HepG2 (cell line): ENCODE results near the gene KHNYN. TPM values are rescaled to one million over a fixed set of nuclear protein-coding genes. Genes with fewer than 3 reads are reported as not detected.

Experiments used
- ATAC-seq: fragments of 200-7000 bp; cut with Tn5 transposase; 3 replicates; pipeline ENCODE4 v1.9.1; 2020; ENCODE audit warnings: mild to moderate bottlenecking, moderate library complexity
- BruUV-seq: library from RNA; stranded (reverse); fragments of 400-500 nt; replicated peaks from 2 replicates; lab custom pipeline; 2021; lab: Mats Ljungman, UMichigan
- CTCF ChIA-PET: fragments of 300-600 bp; formaldehyde crosslinking; extraction: SDS; loops from one replicate; lab custom pipeline; 2021; ENCODE audit warnings: low total read pairs, inconsistent platforms, low intra/inter-chr PET ratio; lab: Yijun Ruan, JAX
- POLR2A ChIA-PET: fragments of 350-600 bp; sonication (Branson Sonifier 250); formaldehyde crosslinking; loops from one replicate; lab custom pipeline; 2020; ENCODE audit warnings: antibody characterized with exemption, inconsistent platforms; lab: Yijun Ruan, JAX
- DNase-seq: peaks from one replicate; pipeline ENCODE4 v3.0.0-alpha.2; 2015; ENCODE audit warnings: low spot score
- FAIRE-seq: peaks from 3 replicates; lab custom pipeline; 2011; peaks lifted over from hg19 to GRCh38; lab: Jason Lieb, UNC
- H2AFZ ChIP-seq: one replicate; pipeline ENCODE4 v1.6.1; 2011; ENCODE audit warnings: low read length, inconsistent platforms
- H3K27ac ChIP-seq: fragments of 300-600 bp; 3 replicates; pipeline ENCODE4 v1.8.0; 2011; ENCODE audit warnings: mixed run types, mild to moderate bottlenecking, mixed read lengths, low read length, inconsistent platforms; ENCODE audit not compliant: insufficient read depth; ENCODE audit errors: extremely low read length
- H3K27me3 ChIP-seq, 2 experiments: fragments of 200-600 bp in 1 of 2; 2 replicates in 1 of 2; 3 replicates in 1 of 2; pipeline versions ENCODE4 v1.6.0 to v1.8.0; 2011; ENCODE audit warnings: low read length in 2 of 2, mild to moderate bottlenecking in 2 of 2, moderate library complexity in 2 of 2, inconsistent platforms in 1 of 2; ENCODE audit not compliant: insufficient read depth in 2 of 2, control insufficient read depth in 1 of 2
- H3K36me3 ChIP-seq, 2 experiments: fragments of 200-600 bp in 1 of 2; replicated peaks in 1 of 2; 2 replicates in 1 of 2; 3 replicates in 1 of 2; pipeline versions ENCODE4 v1.5.1 to v1.8.0; 2011; ENCODE audit warnings: low read length in 2 of 2, inconsistent platforms in 1 of 2; ENCODE audit not compliant: insufficient read depth in 2 of 2, control insufficient read depth in 1 of 2
- H3K4me1 ChIP-seq: 2 replicates; pipeline ENCODE4 v1.5.1; 2012; ENCODE audit warnings: low read length, inconsistent platforms; ENCODE audit not compliant: insufficient read depth
- H3K4me2 ChIP-seq: 2 replicates; pipeline ENCODE4 v1.6.0; 2011; ENCODE audit warnings: low read depth, low read length, inconsistent platforms
- H3K4me3 ChIP-seq, 3 experiments: fragments of 200-600 bp in 1 of 3; sonication (generic), shearing (Covaris generic) in 1 of 3; replicated peaks in 1 of 3; 2 replicates each; pipeline ENCODE4 v1.5.1; 2011 to 2016; ENCODE audit warnings: low read length in 3 of 3, inconsistent platforms in 2 of 3, low read depth in 2 of 3, mild to moderate bottlenecking in 2 of 3, control low read depth in 1 of 3, mixed read lengths in 1 of 3; ENCODE audit not compliant: insufficient read depth in 1 of 3
- H3K79me2 ChIP-seq: one replicate; pipeline ENCODE4 v1.6.1; 2011; ENCODE audit warnings: low read length, inconsistent platforms; ENCODE audit not compliant: insufficient read depth
- H3K9ac ChIP-seq: 2 replicates; pipeline ENCODE4 v1.6.0; 2011; ENCODE audit warnings: mild to moderate bottlenecking, low read depth, low read length, inconsistent platforms; ENCODE audit not compliant: insufficient read depth
- H3K9me3 ChIP-seq: 2 replicates; pipeline ENCODE4 v1.5.1; 2012; ENCODE audit warnings: mild to moderate bottlenecking, low read length
- H4K20me1 ChIP-seq: 2 replicates; pipeline ENCODE4 v1.6.0; 2011; ENCODE audit warnings: inconsistent platforms, mild to moderate bottlenecking, low read length, moderate library complexity; ENCODE audit not compliant: insufficient read depth
- GABPA ChIP-seq, 2 experiments: IDR thresholded peaks; 2 replicates each; pipeline ENCODE4 v1.6.1; 2011 to 2016; ENCODE audit warnings: low read depth in 2 of 2, low read length in 1 of 2, missing biosample characterization in 1 of 2, missing genetic modification characterization in 1 of 2
- HMGA1 ChIP-seq: sonication (generic); formaldehyde crosslinking; conservative IDR thresholded peaks from 2 replicates; pipeline ENCODE4 v1.4.0; 2020; ENCODE audit warnings: missing genetic modification reagents
- HNF4G ChIP-seq, 2 experiments: sonication (generic) in 1 of 2; formaldehyde crosslinking in 1 of 2; IDR thresholded peaks; 2 replicates each; pipeline versions ENCODE4 v1.4.0 to v1.6.1; 2011 to 2020; ENCODE audit warnings: borderline replicate concordance in 2 of 2, low read depth in 2 of 2, mild to moderate bottlenecking in 2 of 2, low read length in 1 of 2, missing genetic modification reagents in 1 of 2, moderate library complexity in 1 of 2
- RFX3 ChIP-seq: IDR thresholded peaks from 2 replicates; pipeline ENCODE4 v1.6.1; 2016; ENCODE audit warnings: missing biosample characterization, missing genetic modification reagents
- SALL1 ChIP-seq: sonication (generic); formaldehyde crosslinking; IDR thresholded peaks from 2 replicates; pipeline ENCODE4 v1.8.0; 2022; ENCODE audit warnings: mild to moderate bottlenecking, missing genetic modification reagents
- SMARCE1 ChIP-seq: fragments of 450-650 bp; IDR thresholded peaks from 2 replicates; pipeline ENCODE4 v1.6.1; 2017; ENCODE audit warnings: borderline replicate concordance
- SMYD3 ChIP-seq: sonication (generic); formaldehyde crosslinking; IDR thresholded peaks from 2 replicates; pipeline ENCODE4 v1.8.1; 2023; ENCODE audit warnings: mild to moderate bottlenecking, missing genetic modification reagents
- ZFP90 ChIP-seq: sonication (generic); formaldehyde crosslinking; IDR thresholded peaks from 2 replicates; pipeline ENCODE4 v1.8.0; 2022; ENCODE audit warnings: missing genetic modification reagents, mild to moderate bottlenecking, inconsistent platforms, borderline replicate concordance
- ZNF10 ChIP-seq: sonication (generic); formaldehyde crosslinking; IDR thresholded peaks from 2 replicates; pipeline ENCODE4 v1.4.0; 2020; ENCODE audit warnings: mild to moderate bottlenecking, low read depth, missing genetic modification reagents, borderline replicate concordance
- ZNF24 ChIP-seq: fragments of 450-650 bp; IDR thresholded peaks from 2 replicates; pipeline ENCODE4 v1.6.1; 2017; ENCODE audit warnings: antibody characterized with exemption, mild to moderate bottlenecking
- ZNF446 ChIP-seq: sonication (generic); formaldehyde crosslinking; IDR thresholded peaks from 2 replicates; pipeline ENCODE4 v1.5.0; 2020; ENCODE audit warnings: mild to moderate bottlenecking, missing genetic modification reagents
- ZNF496 ChIP-seq: sonication (generic); formaldehyde crosslinking; IDR thresholded peaks from 2 replicates; pipeline ENCODE4 v1.8.1; 2023; ENCODE audit warnings: mild to moderate bottlenecking, moderate library complexity, missing genetic modification reagents; ENCODE audit not compliant: insufficient replicate concordance
- ZNF703 ChIP-seq: sonication (generic); formaldehyde crosslinking; IDR thresholded peaks from 2 replicates; pipeline ENCODE4 v1.5.1; 2020; ENCODE audit warnings: missing genetic modification reagents, mild to moderate bottlenecking, moderate library complexity, borderline replicate concordance
- WGBS: methylation state at CpG from one replicate; pipeline ENCODE4 v1.1.6; 2017; ENCODE audit warnings: low lambda C conversion rate; 5-methylcytosine and 5-hydroxymethylcytosine counted together
- in situ Hi-C: cut with HindIII; loops from 2 replicates; pipeline ENCODE4 v1.10.0; 2017; ENCODE audit warnings: low pct_unique_long_range_greater_than_20kb; ENCODE audit not compliant: extremely low pct_ligation_motif_present
- intact Hi-C: fragments of 100-400 bp; cut with micrococcal nuclease; formaldehyde crosslinking; loops from one replicate; pipeline ENCODE4 v1.10.0; 2022; ENCODE audit not compliant: unreplicated experiment
- polyA plus RNA-seq, 8 experiments: library from polyadenylated mRNA; depleted of rRNA in 3 of 8; stranded (reverse) in 7 of 8; unstranded in 1 of 8; fragments of >200 nt; fragmentation: Illumina TruSeq in 4 of 8; extraction: Trizol in 4 of 8; gene quantifications; 2 replicates each; pipeline versions ENCODE4 v1.2.1 to v1.2.3, GENCODE V29; 2011 to 2016; ENCODE audit warnings: low read depth in 4 of 8, missing spikeins in 1 of 8, mixed read lengths in 1 of 8; ENCODE audit not compliant: insufficient read depth in 1 of 8
- total RNA-seq, 5 experiments: library from RNA; depleted of rRNA; stranded (reverse); fragments of >200 nt; fragmentation: Illumina TruSeq; extraction: Trizol; gene quantifications; 2 replicates each; pipeline ENCODE4 v1.2.3, GENCODE V29; 2016; ENCODE audit warnings: low read depth in 1 of 5
- TF ChIP-seq, protein P1 (sequence below): sonication (generic); formaldehyde crosslinking; IDR thresholded peaks from 2 replicates; pipeline ENCODE4 v1.5.0; 2020; ENCODE audit warnings: mild to moderate bottlenecking, missing genetic modification reagents, borderline replicate concordance
- TF ChIP-seq, protein P2 (sequence below): IDR thresholded peaks from 2 replicates; pipeline ENCODE4 v1.6.1; 2016; ENCODE audit warnings: low read depth

The KHNYN gene
- total and polyA plus RNA-seq, 2 of the 13 experiments (the other 11 are each of a cell fraction or from before 2014, with no cell fraction given), result 52.8 to 75.7 TPM

DNA sequence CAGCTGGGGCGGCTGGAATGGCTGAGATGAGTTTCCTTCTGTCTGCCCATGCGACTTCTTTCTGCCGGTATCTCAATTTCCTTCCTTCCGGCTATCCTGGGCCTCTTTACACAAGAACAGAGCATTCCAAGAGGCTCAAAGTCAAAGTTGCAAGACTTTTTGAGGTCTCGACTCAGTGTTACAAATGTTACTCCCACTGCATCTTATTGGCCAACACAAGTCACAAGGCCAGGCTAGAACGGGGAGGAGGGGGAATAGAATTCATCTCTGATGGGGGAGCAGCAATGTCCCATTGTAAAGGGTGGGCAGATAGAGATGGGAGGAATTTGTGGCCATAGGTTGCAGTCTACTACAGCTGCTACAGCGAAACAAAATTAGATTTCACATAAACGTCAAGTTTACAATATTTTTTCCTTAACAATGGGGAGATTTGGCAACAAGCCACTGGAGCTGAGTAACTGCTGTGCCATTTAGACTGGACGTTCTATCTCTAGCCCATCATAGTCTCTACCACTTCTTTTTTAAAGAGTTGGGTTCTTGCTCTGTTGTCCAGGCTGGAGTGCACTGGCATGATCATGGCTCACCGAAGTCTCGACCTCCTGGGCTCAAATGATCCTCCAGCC lies 40.4 kb upstream of the KHNYN start (continued):
- TF ChIP-seq, protein P1, sequence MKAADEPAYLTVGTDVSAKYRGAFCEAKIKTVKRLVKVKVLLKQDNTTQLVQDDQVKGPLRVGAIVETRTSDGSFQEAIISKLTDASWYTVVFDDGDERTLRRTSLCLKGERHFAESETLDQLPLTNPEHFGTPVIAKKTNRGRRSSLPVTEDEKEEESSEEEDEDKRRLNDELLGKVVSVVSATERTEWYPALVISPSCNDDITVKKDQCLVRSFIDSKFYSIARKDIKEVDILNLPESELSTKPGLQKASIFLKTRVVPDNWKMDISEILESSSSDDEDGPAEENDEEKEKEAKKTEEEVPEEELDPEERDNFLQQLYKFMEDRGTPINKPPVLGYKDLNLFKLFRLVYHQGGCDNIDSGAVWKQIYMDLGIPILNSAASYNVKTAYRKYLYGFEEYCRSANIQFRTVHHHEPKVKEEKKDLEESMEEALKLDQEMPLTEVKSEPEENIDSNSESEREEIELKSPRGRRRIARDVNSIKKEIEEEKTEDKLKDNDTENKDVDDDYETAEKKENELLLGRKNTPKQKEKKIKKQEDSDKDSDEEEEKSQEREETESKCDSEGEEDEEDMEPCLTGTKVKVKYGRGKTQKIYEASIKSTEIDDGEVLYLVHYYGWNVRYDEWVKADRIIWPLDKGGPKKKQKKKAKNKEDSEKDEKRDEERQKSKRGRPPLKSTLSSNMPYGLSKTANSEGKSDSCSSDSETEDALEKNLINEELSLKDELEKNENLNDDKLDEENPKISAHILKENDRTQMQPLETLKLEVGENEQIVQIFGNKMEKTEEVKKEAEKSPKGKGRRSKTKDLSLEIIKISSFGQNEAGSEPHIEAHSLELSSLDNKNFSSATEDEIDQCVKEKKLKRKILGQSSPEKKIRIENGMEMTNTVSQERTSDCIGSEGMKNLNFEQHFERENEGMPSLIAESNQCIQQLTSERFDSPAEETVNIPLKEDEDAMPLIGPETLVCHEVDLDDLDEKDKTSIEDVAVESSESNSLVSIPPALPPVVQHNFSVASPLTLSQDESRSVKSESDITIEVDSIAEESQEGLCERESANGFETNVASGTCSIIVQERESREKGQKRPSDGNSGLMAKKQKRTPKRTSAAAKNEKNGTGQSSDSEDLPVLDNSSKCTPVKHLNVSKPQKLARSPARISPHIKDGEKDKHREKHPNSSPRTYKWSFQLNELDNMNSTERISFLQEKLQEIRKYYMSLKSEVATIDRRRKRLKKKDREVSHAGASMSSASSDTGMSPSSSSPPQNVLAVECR (CRISPR knock-in tag), result no peak

GRCh38 chr14:24390701-24391468 lies 38.9 kb upstream of the KHNYN start:
- Histone ChIP-seq H3K9me3 (no peaks in the 10 kb centered on the region), H4K20me1 (no peaks in the 10 kb centered on the region), H3K4me2 (peak overlapping the region; percentile 26; the same call in 1 of the 2 replicates), H3K36me3 (no peaks in the 10 kb centered on the region), H3K4me3 (0 out of 6 replicates have a peak overlapping the region, but pooled peaks of 1 of the 3 experiments have one; percentile 0), H3K9ac (no peak overlapping the region), H2AFZ (no peak overlapping the region), H3K27ac (no peak overlapping the region), H3K79me2 (no peaks in the 10 kb centered on the region), H3K4me1 (peaks cover 44% of the 10 kb centered on the region), H3K27me3 (peaks cover 4 to 26% of the 10 kb centered on the region in 2 experiments; a peak in 3 of 5 replicates)
- CTCF ChIA-PET, result no interaction called here
- intact Hi-C loops, result no loop called here
- no peak; the same call in 2 of the 3 replicates for ATAC-seq
- no peak for FAIRE-seq
- in situ Hi-C loops, result no loop called here
- POLR2A ChIA-PET, result no interaction called here
- BruUV-seq, result no TSS peak
- no peak for DNase-seq
- WGBS, result 11% methylated on average over 6 of the region's 6 CpGs
- TF ChIP-seq HMGA1 (CRISPR knock-in tag), result no peak
- no peak for TF ChIP-seq ZNF24
- TF ChIP-seq ZFP90, result no peak
- TF ChIP-seq ZNF446 (CRISPR knock-in tag), result no peak
- TF ChIP-seq, protein P2, sequence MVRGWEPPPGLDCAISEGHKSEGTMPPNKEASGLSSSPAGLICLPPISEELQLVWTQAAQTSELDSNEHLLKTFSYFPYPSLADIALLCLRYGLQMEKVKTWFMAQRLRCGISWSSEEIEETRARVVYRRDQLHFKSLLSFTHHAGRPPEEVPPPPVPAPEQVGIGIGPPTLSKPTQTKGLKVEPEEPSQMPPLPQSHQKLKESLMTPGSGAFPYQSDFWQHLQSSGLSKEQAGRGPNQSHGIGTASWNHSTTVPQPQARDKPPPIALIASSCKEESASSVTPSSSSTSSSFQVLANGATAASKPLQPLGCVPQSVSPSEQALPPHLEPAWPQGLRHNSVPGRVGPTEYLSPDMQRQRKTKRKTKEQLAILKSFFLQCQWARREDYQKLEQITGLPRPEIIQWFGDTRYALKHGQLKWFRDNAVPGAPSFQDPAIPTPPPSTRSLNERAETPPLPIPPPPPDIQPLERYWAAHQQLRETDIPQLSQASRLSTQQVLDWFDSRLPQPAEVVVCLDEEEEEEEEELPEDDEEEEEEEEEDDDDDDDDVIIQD (CRISPR knock-in tag), result no peak
- no peak for TF ChIP-seq SMARCE1
- TF ChIP-seq ZNF703 (CRISPR knock-in tag), result 0 out of 2 replicates have a peak, but pooled peaks have one; percentile 25
- no peak for TF ChIP-seq ZNF10 (CRISPR knock-in tag)
- no peak for TF ChIP-seq SMYD3
- no peak for TF ChIP-seq GABPA (IDR thresholded peaks at IDR 0.05; ENCODE audit: low read depth, low read length)
- no peak for TF ChIP-seq GABPA (CRISPR knock-in tag; IDR thresholded peaks at IDR 0.05; ENCODE audit: low read depth)
- no peak for TF ChIP-seq ZNF496
- no peak for TF ChIP-seq RFX3
- TF ChIP-seq SALL1 (CRISPR knock-in tag), result peak; percentile 49; the same call in 1 of the 2 replicates
- TF ChIP-seq HNF4G (IDR thresholded peaks at IDR 0.05; ENCODE audit: borderline replicate concordance, low read depth, low read length), result 0 out of 2 replicates have a peak, but pooled peaks have one; percentile 11
- TF ChIP-seq HNF4G (CRISPR knock-in tag; IDR thresholded peaks at IDR 0.05; ENCODE audit: borderline replicate concordance, low read depth), result no peak
